Astrocyte of the cerebellum (primary cell): ENCODE measurements around the gene OR52A1.

ENCODE experiments used
- DNase-seq: peaks from one replicate; pipeline ENCODE4 v3.0.0-alpha.2; 2011; ENCODE audit warnings: low read depth
- H3K4me3 ChIP-seq: 2 replicates; pipeline ENCODE4 v1.5.1; 2011; ENCODE audit warnings: mild to moderate bottlenecking, low read depth, low read length, moderate library complexity
- CTCF ChIP-seq: IDR thresholded peaks from 2 replicates; pipeline ENCODE4 v1.5.1; 2012; ENCODE audit warnings: low read length, low read depth, moderate library complexity, mild to moderate bottlenecking; ENCODE audit errors: missing control alignments
- in situ Hi-C: cut with HindIII; loops from 2 replicates; pipeline ENCODE4 v1.10.0; 2017; ENCODE audit warnings: low sequenced_read_pairs

The OR52A1 gene

GRCh38 chr11:5154657-5155056 is at the start of gene OR52A1:
OR52A1 (minus strand) TSS chr11:5154757; CDS start chr11:5152369, 2,388 bp downstream.
- DNase-seq, result no peak
- TF ChIP-seq CTCF, result no peak
- in situ Hi-C loops, result no loop called here
- no peak within 1 kb of the TSS for H3K4me3 ChIP-seq

GRCh38 chr11:5203366-5203765 is 48.8 kb upstream of the OR52A1 start:
- in situ Hi-C loops, result no loop called here
- DNase-seq, result no peak
- no peak for TF ChIP-seq CTCF
- H3K4me3 ChIP-seq, result no peak overlapping the region

- no peak for DNase-seq
- no peak for TF ChIP-seq CTCF
- no peak within 1 kb of the TSS for H3K4me3 ChIP-seq
- in situ Hi-C loops, result no loop called here
These were observed 46.0 kb upstream of the OR52A1 start, which contains the start of gene OR51V1 for GRCh38 chr11:5200582-5200981. OR51V1 (minus strand) TSS chr11:5200682; CDS start chr11:5200682, 0 bp downstream.

- TF ChIP-seq CTCF, result no peak
- DNase-seq, result no peak
- H3K4me3 ChIP-seq, result no peak overlapping the region
- in situ Hi-C loops, result no loop called here
These were observed 43.7 kb upstream of the OR52A1 start for GRCh38 chr11:5198285-5198684.

- TF ChIP-seq CTCF, result no peak
- in situ Hi-C loops, result no loop called here
- no peak overlapping the region for H3K4me3 ChIP-seq
- no peak for DNase-seq
These were observed 43.0 kb upstream of the OR52A1 start for GRCh38 chr11:5197536-5197935.

- no peak for TF ChIP-seq CTCF
- in situ Hi-C loops, result no loop called here
- no peak for DNase-seq
- H3K4me3 ChIP-seq, result no peak overlapping the region
These were observed 42.2 kb upstream of the OR52A1 start for GRCh38 chr11:5196731-5197130.

GRCh38 chr11:5196067-5196466 is 41.5 kb upstream of the OR52A1 start:
- in situ Hi-C loops, result no loop called here

More at GRCh38 chr11:5196067-5196466, 41.5 kb upstream of the OR52A1 start:
- DNase-seq, result no peak
- H3K4me3 ChIP-seq, result no peak overlapping the region
- TF ChIP-seq CTCF, result no peak
